Body of pancreas (tissue), 4 donors: Measurements from ENCODE around the gene RASSF8.

ENCODE experiments used
- POLR2A ChIP-seq, 3 donors: fragments of 450-650 bp; IDR thresholded peaks; one replicate each; pipeline ENCODE4 v1.6.1; 2016; ENCODE audit warnings: antibody characterized with exemption in 3 of 3, mild to moderate bottlenecking in 2 of 3
- TF ChIP-seq, protein P1 (sequence below), 7 experiments: fragments of 450-650 bp in 4 of 7; fragments of 200-600 bp in 3 of 7; sonication (generic) in 3 of 7; IDR thresholded peaks; one replicate each; pipeline ENCODE4 v1.5.1; 2016 to 2019; ENCODE audit warnings: antibody characterized with exemption in 7 of 7

DNA sequence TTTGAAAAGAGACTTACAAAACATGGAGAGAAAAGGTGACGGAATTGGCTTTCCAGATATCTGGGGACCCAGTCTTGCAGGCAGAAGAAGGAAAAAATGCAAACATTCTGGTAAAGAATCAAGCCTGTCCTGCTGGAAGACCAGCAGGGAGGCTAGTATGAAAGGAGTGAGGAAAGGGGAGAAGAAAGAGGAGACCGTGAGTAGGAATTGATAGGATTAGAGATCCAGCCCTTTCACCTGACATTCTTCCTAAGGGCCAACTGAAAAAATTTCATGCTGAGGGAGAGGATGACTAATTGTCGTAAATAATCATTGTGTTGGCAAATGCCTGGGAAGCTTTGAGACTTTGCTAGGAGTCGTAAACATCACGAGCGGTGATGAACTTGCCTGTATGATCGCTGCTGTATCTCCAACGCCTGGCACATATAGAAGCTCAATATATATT is 154.2 kb downstream of the RASSF8 start:
- TF ChIP-seq, protein P1, sequence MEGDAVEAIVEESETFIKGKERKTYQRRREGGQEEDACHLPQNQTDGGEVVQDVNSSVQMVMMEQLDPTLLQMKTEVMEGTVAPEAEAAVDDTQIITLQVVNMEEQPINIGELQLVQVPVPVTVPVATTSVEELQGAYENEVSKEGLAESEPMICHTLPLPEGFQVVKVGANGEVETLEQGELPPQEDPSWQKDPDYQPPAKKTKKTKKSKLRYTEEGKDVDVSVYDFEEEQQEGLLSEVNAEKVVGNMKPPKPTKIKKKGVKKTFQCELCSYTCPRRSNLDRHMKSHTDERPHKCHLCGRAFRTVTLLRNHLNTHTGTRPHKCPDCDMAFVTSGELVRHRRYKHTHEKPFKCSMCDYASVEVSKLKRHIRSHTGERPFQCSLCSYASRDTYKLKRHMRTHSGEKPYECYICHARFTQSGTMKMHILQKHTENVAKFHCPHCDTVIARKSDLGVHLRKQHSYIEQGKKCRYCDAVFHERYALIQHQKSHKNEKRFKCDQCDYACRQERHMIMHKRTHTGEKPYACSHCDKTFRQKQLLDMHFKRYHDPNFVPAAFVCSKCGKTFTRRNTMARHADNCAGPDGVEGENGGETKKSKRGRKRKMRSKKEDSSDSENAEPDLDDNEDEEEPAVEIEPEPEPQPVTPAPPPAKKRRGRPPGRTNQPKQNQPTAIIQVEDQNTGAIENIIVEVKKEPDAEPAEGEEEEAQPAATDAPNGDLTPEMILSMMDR (IDR thresholded peaks at IDR 0.05) = no peak
- TF ChIP-seq POLR2A (IDR thresholded peaks at IDR 0.05) = no peak
